ENCODE data around the gene MARS2. TPM values are rescaled to one million over a fixed set of nuclear protein-coding genes. Genes with fewer than 3 reads are reported as not detected.

The MARS2 gene
- 1 to 10 TPM; 3.3 to 4.5 (median 4.1) TPM for total RNA-seq

- no peak for TF ChIP-seq CTCF (IDR thresholded peaks at IDR 0.05; ENCODE audit: low read depth)
Measured at GRCh38 chr2:197705121-197705911, at the start of gene MARS2. Gene MARS2 (plus strand): TSS chr2:197705369. CDS start chr2:197705406, 37 bp downstream.

GRCh38 chr2:197657562-197657961, 47.6 kb upstream of the MARS2 start:
- TF ChIP-seq CTCF (IDR thresholded peaks at IDR 0.05; ENCODE audit: low read depth): no peak

- TF ChIP-seq CTCF (IDR thresholded peaks at IDR 0.05; ENCODE audit: low read depth): no peak
Measured at GRCh38 chr2:197661626-197662025, 43.5 kb upstream of the MARS2 start.

DNA sequence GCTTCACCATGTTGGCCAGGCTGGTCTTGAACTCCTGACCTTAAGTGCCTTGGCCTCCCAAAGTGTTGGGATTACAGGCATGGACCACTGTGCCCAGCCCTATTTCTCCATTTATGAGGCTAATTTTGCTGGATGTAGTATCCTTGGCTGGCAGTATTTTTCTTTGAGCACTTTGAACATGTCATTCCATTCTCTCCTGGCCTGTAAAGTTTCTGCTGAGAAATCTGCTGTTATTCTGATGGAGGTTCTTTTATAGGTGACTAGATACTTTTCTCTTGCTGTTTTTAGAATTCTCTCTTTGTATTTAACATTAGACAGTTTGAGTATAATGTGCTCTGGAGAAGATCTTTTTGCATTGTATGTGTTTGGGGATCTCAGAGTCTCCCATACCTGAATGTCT, 38.9 kb upstream of the MARS2 start:
- TF ChIP-seq CTCF (IDR thresholded peaks at IDR 0.05; ENCODE audit: low read depth): no peak

GRCh38 chr2:197668296-197668695, 36.9 kb upstream of the MARS2 start:
- TF ChIP-seq CTCF (IDR thresholded peaks at IDR 0.05; ENCODE audit: low read depth): no peak

DNA sequence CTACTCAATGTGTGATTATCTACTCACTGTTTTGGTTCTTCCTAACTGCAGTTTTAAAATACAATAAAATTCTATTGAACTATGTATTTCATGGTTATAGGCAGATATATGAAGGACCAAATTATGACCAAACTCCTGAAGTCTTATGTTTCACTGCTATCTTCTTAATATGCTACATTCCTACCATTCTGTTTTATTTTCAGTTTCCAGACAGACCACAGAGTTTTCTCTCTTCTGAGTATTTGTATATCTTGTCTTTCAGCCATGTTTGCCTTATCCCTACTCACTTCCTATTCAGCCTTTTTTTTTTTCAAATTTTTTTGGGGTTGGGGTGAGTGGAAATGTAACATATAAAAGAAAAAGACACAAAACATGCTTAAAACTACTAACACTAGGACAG, 36.1 kb upstream of the MARS2 start:
- TF ChIP-seq CTCF (IDR thresholded peaks at IDR 0.05; ENCODE audit: low read depth): no peak

GRCh38 chr2:197672371-197672893, 32.7 kb upstream of the MARS2 start:
- no peak for TF ChIP-seq CTCF (IDR thresholded peaks at IDR 0.05; ENCODE audit: low read depth)
